HepG2 (cell line): Measurements from ENCODE around the gene ZGRF1. TPM values are rescaled to one million over a fixed set of nuclear protein-coding genes. Genes with fewer than 3 reads are reported as not detected.

Experiments
- ATAC-seq: fragments of 200-7000 bp; cut with Tn5 transposase; 3 replicates; pipeline ENCODE4 v1.9.1; 2020; ENCODE audit warnings: mild to moderate bottlenecking, moderate library complexity
- BruUV-seq: library from RNA; stranded (reverse); fragments of 400-500 nt; replicated peaks from 2 replicates; lab custom pipeline; 2021; lab: Mats Ljungman, UMichigan
- CTCF ChIA-PET: fragments of 300-600 bp; formaldehyde crosslinking; extraction: SDS; loops from one replicate; lab custom pipeline; 2021; ENCODE audit warnings: low total read pairs, inconsistent platforms, low intra/inter-chr PET ratio; lab: Yijun Ruan, JAX
- POLR2A ChIA-PET: fragments of 350-600 bp; sonication (Branson Sonifier 250); formaldehyde crosslinking; loops from one replicate; lab custom pipeline; 2020; ENCODE audit warnings: antibody characterized with exemption, inconsistent platforms; lab: Yijun Ruan, JAX
- DNase-seq: peaks from one replicate; pipeline ENCODE4 v3.0.0-alpha.2; 2015; ENCODE audit warnings: low spot score
- FAIRE-seq: peaks from 3 replicates; lab custom pipeline; 2011; peaks lifted over from hg19 to GRCh38; lab: Jason Lieb, UNC
- H2AFZ ChIP-seq: one replicate; pipeline ENCODE4 v1.6.1; 2011; ENCODE audit warnings: low read length, inconsistent platforms
- H3K27ac ChIP-seq: fragments of 300-600 bp; 3 replicates; pipeline ENCODE4 v1.8.0; 2011; ENCODE audit warnings: mixed run types, mild to moderate bottlenecking, mixed read lengths, low read length, inconsistent platforms; ENCODE audit not compliant: insufficient read depth; ENCODE audit errors: extremely low read length
- H3K27me3 ChIP-seq, 2 experiments: fragments of 200-600 bp in 1 of 2; 2 replicates in 1 of 2; 3 replicates in 1 of 2; pipeline versions ENCODE4 v1.6.0 to v1.8.0; 2011; ENCODE audit warnings: low read length in 2 of 2, mild to moderate bottlenecking in 2 of 2, moderate library complexity in 2 of 2, inconsistent platforms in 1 of 2; ENCODE audit not compliant: insufficient read depth in 2 of 2, control insufficient read depth in 1 of 2
- H3K36me3 ChIP-seq, 2 experiments: fragments of 200-600 bp in 1 of 2; replicated peaks in 1 of 2; 2 replicates in 1 of 2; 3 replicates in 1 of 2; pipeline versions ENCODE4 v1.5.1 to v1.8.0; 2011; ENCODE audit warnings: low read length in 2 of 2, inconsistent platforms in 1 of 2; ENCODE audit not compliant: insufficient read depth in 2 of 2, control insufficient read depth in 1 of 2
- H3K4me1 ChIP-seq: 2 replicates; pipeline ENCODE4 v1.5.1; 2012; ENCODE audit warnings: low read length, inconsistent platforms; ENCODE audit not compliant: insufficient read depth
- H3K4me2 ChIP-seq: 2 replicates; pipeline ENCODE4 v1.6.0; 2011; ENCODE audit warnings: low read depth, low read length, inconsistent platforms
- H3K4me3 ChIP-seq, 3 experiments: fragments of 200-600 bp in 1 of 3; sonication (generic), shearing (Covaris generic) in 1 of 3; replicated peaks in 1 of 3; 2 replicates each; pipeline ENCODE4 v1.5.1; 2011 to 2016; ENCODE audit warnings: low read length in 3 of 3, inconsistent platforms in 2 of 3, low read depth in 2 of 3, mild to moderate bottlenecking in 2 of 3, control low read depth in 1 of 3, mixed read lengths in 1 of 3; ENCODE audit not compliant: insufficient read depth in 1 of 3
- H3K79me2 ChIP-seq: one replicate; pipeline ENCODE4 v1.6.1; 2011; ENCODE audit warnings: low read length, inconsistent platforms; ENCODE audit not compliant: insufficient read depth
- H3K9ac ChIP-seq: 2 replicates; pipeline ENCODE4 v1.6.0; 2011; ENCODE audit warnings: mild to moderate bottlenecking, low read depth, low read length, inconsistent platforms; ENCODE audit not compliant: insufficient read depth
- H3K9me3 ChIP-seq: 2 replicates; pipeline ENCODE4 v1.5.1; 2012; ENCODE audit warnings: mild to moderate bottlenecking, low read length
- H4K20me1 ChIP-seq: 2 replicates; pipeline ENCODE4 v1.6.0; 2011; ENCODE audit warnings: inconsistent platforms, mild to moderate bottlenecking, low read length, moderate library complexity; ENCODE audit not compliant: insufficient read depth
- GABPB1 ChIP-seq: IDR thresholded peaks from 2 replicates; pipeline ENCODE4 v1.6.1; 2016; ENCODE audit warnings: mild to moderate bottlenecking, missing genetic modification reagents, moderate library complexity, missing compliant biosample characterization
- HNRNPUL1 ChIP-seq: fragments of 200-400 bp; formaldehyde crosslinking; IDR thresholded peaks from 2 replicates; pipeline ENCODE4 v1.6.1; 2017; ENCODE audit warnings: low read depth, mild to moderate bottlenecking, low read length, moderate library complexity
- HOXD1 ChIP-seq: sonication (generic); formaldehyde crosslinking; IDR thresholded peaks from 2 replicates; pipeline ENCODE4 v1.5.0; 2020; ENCODE audit warnings: missing genetic modification reagents
- MBNL3 ChIP-seq: fragments of 250-450 bp; sonication (Bioruptor Pico); conservative IDR thresholded peaks from 2 replicates; pipeline ENCODE4 v1.8.0; 2022; ENCODE audit warnings: mild to moderate bottlenecking, inconsistent platforms
- NFIB ChIP-seq: sonication (generic); formaldehyde crosslinking; IDR thresholded peaks from 2 replicates; pipeline ENCODE4 v1.9.0; 2021; ENCODE audit warnings: missing genetic modification reagents, mild to moderate bottlenecking, borderline replicate concordance
- NR2C2 ChIP-seq: sonication (generic); formaldehyde crosslinking; IDR thresholded peaks from 2 replicates; pipeline ENCODE4 v1.4.0; 2020; ENCODE audit warnings: missing genetic modification reagents, mild to moderate bottlenecking, moderate library complexity, borderline replicate concordance
- RXRA ChIP-seq: sonication (generic); formaldehyde crosslinking; IDR thresholded peaks from 2 replicates; pipeline ENCODE4 v1.5.1; 2020; ENCODE audit warnings: missing genetic modification reagents
- SMAD3 ChIP-seq: sonication (generic); formaldehyde crosslinking; IDR thresholded peaks from 2 replicates; pipeline ENCODE4 v1.4.0; 2020; ENCODE audit warnings: missing genetic modification reagents
- SRSF1 ChIP-seq: fragments of 200-400 bp; formaldehyde crosslinking; optimal IDR thresholded peaks from 2 replicates; pipeline ENCODE3; 2017; ENCODE audit warnings: mild to moderate bottlenecking, low read depth, low read length, moderate library complexity
- XBP1 ChIP-seq: sonication (generic); formaldehyde crosslinking; IDR thresholded peaks from 2 replicates; pipeline ENCODE4 v1.5.0; 2020; ENCODE audit warnings: missing genetic modification reagents
- ZBTB42 ChIP-seq: sonication (generic); formaldehyde crosslinking; IDR thresholded peaks from 2 replicates; pipeline ENCODE4 v1.5.0; 2020; ENCODE audit warnings: mild to moderate bottlenecking, missing genetic modification reagents
- ZFAT ChIP-seq: sonication (generic); formaldehyde crosslinking; conservative IDR thresholded peaks from 2 replicates; pipeline ENCODE4 v1.8.1; 2023; ENCODE audit warnings: missing genetic modification reagents, inconsistent platforms
- ZKSCAN5 ChIP-seq: sonication (generic); formaldehyde crosslinking; IDR thresholded peaks from 2 replicates; pipeline ENCODE4 v1.5.1; 2020; ENCODE audit warnings: mild to moderate bottlenecking, missing genetic modification reagents
- ZNF17 ChIP-seq: sonication (generic); formaldehyde crosslinking; IDR thresholded peaks from 2 replicates; pipeline ENCODE4 v1.5.0; 2020; ENCODE audit warnings: mild to moderate bottlenecking, missing genetic modification reagents
- ZNF274 ChIP-seq: sonication (generic); formaldehyde crosslinking; IDR thresholded peaks from 2 replicates; pipeline ENCODE4 v1.5.1; 2020; ENCODE audit warnings: mild to moderate bottlenecking, missing genetic modification reagents
- WGBS: methylation state at CpG from one replicate; pipeline ENCODE4 v1.1.6; 2017; ENCODE audit warnings: low lambda C conversion rate; 5-methylcytosine and 5-hydroxymethylcytosine counted together
- in situ Hi-C: cut with HindIII; loops from 2 replicates; pipeline ENCODE4 v1.10.0; 2017; ENCODE audit warnings: low pct_unique_long_range_greater_than_20kb; ENCODE audit not compliant: extremely low pct_ligation_motif_present
- intact Hi-C: fragments of 100-400 bp; cut with micrococcal nuclease; formaldehyde crosslinking; loops from one replicate; pipeline ENCODE4 v1.10.0; 2022; ENCODE audit not compliant: unreplicated experiment
- polyA plus RNA-seq, 8 experiments: library from polyadenylated mRNA; depleted of rRNA in 3 of 8; stranded (reverse) in 7 of 8; unstranded in 1 of 8; fragments of >200 nt; fragmentation: Illumina TruSeq in 4 of 8; extraction: Trizol in 4 of 8; gene quantifications; 2 replicates each; pipeline versions ENCODE4 v1.2.1 to v1.2.3, GENCODE V29; 2011 to 2016; ENCODE audit warnings: low read depth in 4 of 8, missing spikeins in 1 of 8, mixed read lengths in 1 of 8; ENCODE audit not compliant: insufficient read depth in 1 of 8
- total RNA-seq, 5 experiments: library from RNA; depleted of rRNA; stranded (reverse); fragments of >200 nt; fragmentation: Illumina TruSeq; extraction: Trizol; gene quantifications; 2 replicates each; pipeline ENCODE4 v1.2.3, GENCODE V29; 2016; ENCODE audit warnings: low read depth in 1 of 5
- TF ChIP-seq, protein P1 (sequence below): sonication (generic); formaldehyde crosslinking; conservative IDR thresholded peaks from 2 replicates; pipeline ENCODE4 v1.8.0; 2022; ENCODE audit warnings: mild to moderate bottlenecking, moderate library complexity, missing genetic modification reagents
- TF ChIP-seq, protein P2 (sequence below): IDR thresholded peaks from 2 replicates; pipeline ENCODE4 v1.6.1; 2018; ENCODE audit warnings: missing genetic modification reagents
- TF ChIP-seq, protein P3 (sequence below): sonication (generic); formaldehyde crosslinking; IDR thresholded peaks from 2 replicates; pipeline ENCODE4 v1.5.0; 2020; ENCODE audit warnings: missing genetic modification reagents, mild to moderate bottlenecking, borderline replicate concordance
- TF ChIP-seq, protein P4 (sequence below): sonication (generic); formaldehyde crosslinking; IDR thresholded peaks from 2 replicates; pipeline ENCODE4 v1.8.0; 2022; ENCODE audit warnings: low read depth, missing genetic modification reagents

The ZGRF1 gene
- total and polyA plus RNA-seq, 2 of the 13 experiments (the other 11 are each of a cell fraction or from before 2014, with no cell fraction given) = 8.6 to 15.9 TPM

DNA sequence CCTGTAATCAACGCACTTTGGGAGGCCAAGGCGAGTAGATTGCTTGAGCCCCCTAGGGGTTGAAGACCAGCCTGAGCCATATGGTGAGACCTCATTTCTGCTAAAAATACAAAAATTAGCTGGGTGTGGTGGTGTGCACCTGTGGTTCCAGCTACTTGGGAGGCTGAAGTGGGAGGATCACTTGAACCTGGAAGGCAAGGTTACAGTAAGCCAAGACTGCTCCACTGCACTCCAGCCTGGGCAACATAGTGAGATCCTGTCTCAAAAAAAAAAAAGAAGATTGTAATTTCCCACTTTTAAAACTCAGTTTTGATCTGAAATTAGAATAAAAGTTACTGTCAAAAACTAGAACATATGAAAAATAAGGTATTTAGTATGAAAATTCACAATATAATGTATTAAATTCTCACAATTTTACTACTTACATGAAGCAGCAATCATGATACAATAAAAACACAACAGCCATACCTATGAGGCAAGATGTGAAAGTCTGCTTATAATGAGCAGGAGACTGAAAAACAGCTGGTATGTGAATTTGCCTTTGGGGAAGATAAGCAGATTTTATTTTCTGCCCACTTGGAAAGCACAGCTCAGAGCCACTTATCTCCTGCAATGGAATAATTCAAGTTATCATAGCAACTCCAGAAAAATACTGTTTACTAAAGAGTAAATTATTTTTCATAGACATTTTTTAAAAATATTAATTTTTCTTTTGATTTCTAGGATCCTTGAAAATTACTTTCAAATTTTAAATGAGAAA lies 50.6 kb downstream of the ZGRF1 start (continued):
- TF ChIP-seq, protein P1, sequence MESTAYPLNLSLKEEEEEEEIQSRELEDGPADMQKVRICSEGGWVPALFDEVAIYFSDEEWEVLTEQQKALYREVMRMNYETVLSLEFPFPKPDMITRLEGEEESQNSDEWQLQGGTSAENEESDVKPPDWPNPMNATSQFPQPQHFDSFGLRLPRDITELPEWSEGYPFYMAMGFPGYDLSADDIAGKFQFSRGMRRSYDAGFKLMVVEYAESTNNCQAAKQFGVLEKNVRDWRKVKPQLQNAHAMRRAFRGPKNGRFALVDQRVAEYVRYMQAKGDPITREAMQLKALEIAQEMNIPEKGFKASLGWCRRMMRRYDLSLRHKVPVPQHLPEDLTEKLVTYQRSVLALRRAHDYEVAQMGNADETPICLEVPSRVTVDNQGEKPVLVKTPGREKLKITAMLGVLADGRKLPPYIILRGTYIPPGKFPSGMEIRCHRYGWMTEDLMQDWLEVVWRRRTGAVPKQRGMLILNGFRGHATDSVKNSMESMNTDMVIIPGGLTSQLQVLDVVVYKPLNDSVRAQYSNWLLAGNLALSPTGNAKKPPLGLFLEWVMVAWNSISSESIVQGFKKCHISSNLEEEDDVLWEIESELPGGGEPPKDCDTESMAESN = no peak
- TF ChIP-seq ZBTB42 (CRISPR knock-in tag) (no peak), MBNL3 (CRISPR knock-in tag) (no peak), NR2C2 (CRISPR knock-in tag) (no peak), NFIB (CRISPR knock-in tag) (no peak), SMAD3 (CRISPR knock-in tag) (no peak), ZKSCAN5 (no peak)
- TF ChIP-seq, protein P2, sequence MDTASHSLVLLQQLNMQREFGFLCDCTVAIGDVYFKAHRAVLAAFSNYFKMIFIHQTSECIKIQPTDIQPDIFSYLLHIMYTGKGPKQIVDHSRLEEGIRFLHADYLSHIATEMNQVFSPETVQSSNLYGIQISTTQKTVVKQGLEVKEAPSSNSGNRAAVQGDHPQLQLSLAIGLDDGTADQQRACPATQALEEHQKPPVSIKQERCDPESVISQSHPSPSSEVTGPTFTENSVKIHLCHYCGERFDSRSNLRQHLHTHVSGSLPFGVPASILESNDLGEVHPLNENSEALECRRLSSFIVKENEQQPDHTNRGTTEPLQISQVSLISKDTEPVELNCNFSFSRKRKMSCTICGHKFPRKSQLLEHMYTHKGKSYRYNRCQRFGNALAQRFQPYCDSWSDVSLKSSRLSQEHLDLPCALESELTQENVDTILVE (CRISPR knock-in tag) = no peak
- TF ChIP-seq, protein P3, sequence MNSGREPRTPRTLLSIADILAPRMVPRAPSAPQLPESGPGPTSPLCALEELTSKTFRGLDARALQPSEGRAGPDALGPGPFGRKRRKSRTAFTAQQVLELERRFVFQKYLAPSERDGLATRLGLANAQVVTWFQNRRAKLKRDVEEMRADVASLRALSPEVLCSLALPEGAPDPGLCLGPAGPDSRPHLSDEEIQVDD (CRISPR knock-in tag) = no peak

DNA sequence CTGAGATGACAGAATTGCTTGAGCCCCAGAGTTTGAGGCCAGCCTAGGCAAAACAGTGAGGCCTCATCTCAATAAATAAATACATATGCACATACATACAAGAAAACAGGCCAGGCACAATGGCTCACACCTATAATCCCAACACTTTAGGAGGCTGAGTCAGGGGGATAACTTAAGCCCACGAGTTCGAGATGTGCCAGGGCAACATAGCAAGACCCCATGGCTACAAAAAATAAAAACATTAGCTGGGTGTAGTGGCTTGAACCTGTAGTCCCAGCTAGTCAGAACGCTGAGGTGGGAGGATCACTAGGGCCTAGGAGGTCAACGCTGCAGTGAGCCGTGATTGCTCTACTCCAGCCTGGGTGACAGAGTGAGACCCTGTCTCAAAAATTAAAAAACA lies 69.2 kb downstream of the ZGRF1 start:
- ATAC-seq (no peak), FAIRE-seq (no peak), DNase-seq (no peak)
- Histone ChIP-seq H3K27me3 (no peaks in the 10 kb centered on the region), H3K4me2 (no peak overlapping the region), H3K79me2 (no peaks in the 10 kb centered on the region), H4K20me1 (no peaks in the 10 kb centered on the region), H3K27ac (no peak overlapping the region), H2AFZ (no peak overlapping the region), H3K9ac (no peak overlapping the region), H3K4me1 (no peaks in the 10 kb centered on the region), H3K9me3 (no peaks in the 10 kb centered on the region), H3K4me3 (no peak overlapping the region), H3K36me3 (no peaks in the 10 kb centered on the region)
- in situ Hi-C loops = no loop called here
- intact Hi-C loops = no loop called here
- ChIA-PET POLR2A (no interaction called here), CTCF (no interaction called here)
- WGBS = 92% methylated on average over 5 of the region's 5 CpGs
- TF ChIP-seq, protein P4, sequence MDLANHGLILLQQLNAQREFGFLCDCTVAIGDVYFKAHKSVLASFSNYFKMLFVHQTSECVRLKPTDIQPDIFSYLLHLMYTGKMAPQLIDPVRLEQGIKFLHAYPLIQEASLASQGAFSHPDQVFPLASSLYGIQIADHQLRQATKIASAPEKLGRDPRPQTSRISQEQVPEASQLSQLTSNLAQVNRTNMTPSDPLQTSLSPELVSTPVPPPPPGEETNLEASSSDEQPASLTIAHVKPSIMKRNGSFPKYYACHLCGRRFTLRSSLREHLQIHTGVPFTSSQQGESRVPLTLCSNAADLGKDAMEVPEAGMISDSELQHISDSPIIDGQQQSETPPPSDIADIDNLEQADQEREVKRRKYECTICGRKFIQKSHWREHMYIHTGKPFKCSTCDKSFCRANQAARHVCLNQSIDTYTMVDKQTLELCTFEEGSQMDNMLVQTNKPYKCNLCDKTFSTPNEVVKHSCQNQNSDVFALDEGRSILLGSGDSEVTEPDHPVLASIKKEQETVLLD (CRISPR knock-in tag) = no peak
- TF ChIP-seq ZNF274 (CRISPR knock-in tag) (no peak), ZFAT (CRISPR knock-in tag) (no peak), XBP1 (no peak), ZNF17 (CRISPR knock-in tag) (no peak), RXRA (no peak), HNRNPUL1 (no peak), HOXD1 (no peak), SRSF1 (no peak), GABPB1 (CRISPR knock-in tag) (no peak)
- no TSS peak for BruUV-seq
